Sigmoid colon (tissue), 3 donors: ENCODE data around the gene KDM4F.

Experiments used
- POLR2A ChIP-seq, 2 donors: fragments of 450-650 bp; IDR thresholded peaks; one replicate each; pipeline ENCODE4 v1.6.1; 2016; ENCODE audit warnings: antibody characterized with exemption in 2 of 2, mild to moderate bottlenecking in 2 of 2, moderate library complexity in 2 of 2
- TF ChIP-seq, protein P1 (sequence below), 4 experiments: fragments of 450-650 bp in 3 of 4; fragments of 200-600 bp in 1 of 4; IDR thresholded peaks; one replicate each; pipeline ENCODE4 v1.5.1; 2016 to 2019; ENCODE audit warnings: antibody characterized with exemption in 4 of 4, mild to moderate bottlenecking in 3 of 4, moderate library complexity in 2 of 4

- TF ChIP-seq, protein P1, sequence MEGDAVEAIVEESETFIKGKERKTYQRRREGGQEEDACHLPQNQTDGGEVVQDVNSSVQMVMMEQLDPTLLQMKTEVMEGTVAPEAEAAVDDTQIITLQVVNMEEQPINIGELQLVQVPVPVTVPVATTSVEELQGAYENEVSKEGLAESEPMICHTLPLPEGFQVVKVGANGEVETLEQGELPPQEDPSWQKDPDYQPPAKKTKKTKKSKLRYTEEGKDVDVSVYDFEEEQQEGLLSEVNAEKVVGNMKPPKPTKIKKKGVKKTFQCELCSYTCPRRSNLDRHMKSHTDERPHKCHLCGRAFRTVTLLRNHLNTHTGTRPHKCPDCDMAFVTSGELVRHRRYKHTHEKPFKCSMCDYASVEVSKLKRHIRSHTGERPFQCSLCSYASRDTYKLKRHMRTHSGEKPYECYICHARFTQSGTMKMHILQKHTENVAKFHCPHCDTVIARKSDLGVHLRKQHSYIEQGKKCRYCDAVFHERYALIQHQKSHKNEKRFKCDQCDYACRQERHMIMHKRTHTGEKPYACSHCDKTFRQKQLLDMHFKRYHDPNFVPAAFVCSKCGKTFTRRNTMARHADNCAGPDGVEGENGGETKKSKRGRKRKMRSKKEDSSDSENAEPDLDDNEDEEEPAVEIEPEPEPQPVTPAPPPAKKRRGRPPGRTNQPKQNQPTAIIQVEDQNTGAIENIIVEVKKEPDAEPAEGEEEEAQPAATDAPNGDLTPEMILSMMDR (IDR thresholded peaks at IDR 0.05): no peak
- TF ChIP-seq POLR2A (IDR thresholded peaks at IDR 0.05): no peak
Measured at GRCh38 chr11:95033051-95033450, 16.2 kb upstream of the KDM4F start.
